Glutamatergic neuron (in vitro differentiated cells): ENCODE results near the gene CEMIP2. TPM values are rescaled to one million over a fixed set of nuclear protein-coding genes. Genes with fewer than 3 reads are reported as not detected.

Source experiments
- DNase-seq: peaks from one replicate; pipeline ENCODE4 v3.0.0; 2022
- H3K27ac Mint-ChIP-seq: one replicate; pipeline ENCODE4 v1.8.0; 2020; ENCODE audit warnings: mild to moderate bottlenecking, mixed read lengths, inconsistent platforms; ENCODE audit not compliant: unreplicated experiment
- H3K27me3 Mint-ChIP-seq: one replicate; pipeline ENCODE4 v1.8.0; 2020; ENCODE audit warnings: mild to moderate bottlenecking, moderate library complexity, mixed read lengths, inconsistent platforms; ENCODE audit not compliant: unreplicated experiment
- H3K36me3 Mint-ChIP-seq: one replicate; pipeline ENCODE4 v1.8.0; 2020; ENCODE audit warnings: mild to moderate bottlenecking, mixed read lengths, inconsistent platforms; ENCODE audit not compliant: unreplicated experiment
- H3K4me1 Mint-ChIP-seq: one replicate; pipeline ENCODE4 v1.8.0; 2020; ENCODE audit warnings: mild to moderate bottlenecking, low read depth, mixed read lengths, inconsistent platforms; ENCODE audit not compliant: unreplicated experiment
- H3K4me3 Mint-ChIP-seq: one replicate; pipeline ENCODE4 v1.8.0; 2020; ENCODE audit warnings: mild to moderate bottlenecking, mixed read lengths, inconsistent platforms; ENCODE audit not compliant: unreplicated experiment
- H3K9me3 Mint-ChIP-seq: one replicate; pipeline ENCODE4 v1.8.0; 2020; ENCODE audit warnings: mild to moderate bottlenecking, moderate library complexity, mixed read lengths, inconsistent platforms; ENCODE audit not compliant: unreplicated experiment
- CTCF ChIP-seq: fragments of 200-600 bp; sonication (generic); IDR thresholded peaks from one replicate; pipeline ENCODE4 v1.5.0; 2021; ENCODE audit not compliant: partially characterized antibody, unreplicated experiment
- total RNA-seq: library from RNA; stranded (reverse); fragmentation: NEBNext Ultra II Directional; extraction: Animal tissue kit (Norgen Biotek cat#: 25700); gene quantifications from one replicate; pipeline ENCODE4 v1.2.1, GENCODE V29; 2021; ENCODE audit not compliant: unreplicated experiment

CEMIP2 gene
- total RNA-seq, 1 donor from 2014 or later, result 122 TPM

- Mint-ChIP-seq H3K9me3 (no peaks in the 10 kb centered on the region), H3K4me3 (no peak overlapping the region), H3K27me3 (no peaks in the 10 kb centered on the region), H3K4me1 (peaks cover 3% of the 10 kb centered on the region), H3K27ac (no peak overlapping the region), H3K36me3 (no peaks in the 10 kb centered on the region)
- no peak for TF ChIP-seq CTCF
- no peak for DNase-seq
These were observed 84.6 kb downstream of the CEMIP2 start for GRCh38 chr9:71683598-71684235.

DNA sequence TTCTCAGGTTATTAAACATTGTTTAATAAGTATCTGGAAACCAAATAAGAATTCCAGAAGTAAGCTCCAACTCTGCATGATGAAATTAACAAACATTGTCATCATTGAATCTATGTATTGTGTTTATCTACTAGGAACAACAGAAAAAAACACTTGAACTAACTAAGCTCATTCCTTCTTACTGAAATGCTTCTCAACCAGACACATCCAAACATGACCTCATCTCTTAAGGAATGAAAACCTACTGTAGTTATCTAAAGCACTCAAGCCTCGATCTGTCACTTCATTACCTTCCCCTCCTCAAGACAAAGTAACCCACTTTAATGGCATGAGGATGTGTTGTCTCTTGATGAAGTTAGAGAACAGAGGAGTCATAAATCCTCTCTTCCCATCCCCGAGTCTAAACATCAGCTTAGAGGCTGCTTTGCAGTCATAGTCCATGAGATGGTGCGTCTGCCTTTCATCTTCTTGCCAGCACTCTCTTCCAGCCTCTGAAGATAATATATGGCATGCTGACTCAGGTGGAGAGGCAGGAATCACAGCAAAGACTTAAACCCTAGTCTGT, 86.5 kb downstream of the CEMIP2 start:
- H3K27ac Mint-ChIP-seq, result no peak overlapping the region

DNA sequence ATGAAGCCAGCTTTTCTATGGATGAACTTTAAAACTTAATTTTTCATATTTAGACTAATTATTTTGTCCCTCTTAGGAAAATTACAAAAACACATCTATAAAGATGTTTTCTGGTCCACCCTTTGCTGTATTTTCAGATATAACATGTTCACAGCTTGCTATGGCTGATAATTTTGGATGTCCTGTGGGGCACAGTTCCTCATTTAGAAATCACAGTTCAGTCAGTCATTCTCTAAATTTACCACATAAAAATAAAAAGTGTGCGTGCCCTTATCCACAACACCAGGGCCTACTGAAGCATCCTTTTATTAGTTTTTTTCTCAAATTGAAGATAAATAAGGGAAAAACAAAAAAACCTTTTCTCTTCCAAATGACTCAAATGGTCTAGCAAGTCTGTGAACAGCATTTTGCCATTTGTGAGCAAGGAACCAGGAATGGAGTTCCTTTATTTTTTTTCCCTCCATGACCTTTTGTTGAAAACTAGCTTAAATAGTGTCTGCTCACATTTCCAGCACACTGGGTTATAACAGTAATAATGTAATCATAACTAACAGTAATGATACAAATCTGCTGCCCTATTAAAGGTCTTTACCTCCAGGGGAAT, 87.1 kb downstream of the CEMIP2 start:
- no peak overlapping the region for H3K27ac Mint-ChIP-seq
- peaks cover 4% of the 10 kb centered on the region for H3K27me3 Mint-ChIP-seq
- no peaks in the 10 kb centered on the region for H3K9me3 Mint-ChIP-seq

More for the DNA sequence above, 86.5 kb downstream of the CEMIP2 start:
- Mint-ChIP-seq H3K27me3 (peaks cover 4% of the 10 kb centered on the region), H3K4me1 (peaks cover 3% of the 10 kb centered on the region), H3K36me3 (peaks cover 1% of the 10 kb centered on the region), H3K4me3 (no peak overlapping the region), H3K9me3 (no peaks in the 10 kb centered on the region)
- no peak for TF ChIP-seq CTCF
- no peak for DNase-seq

DNA sequence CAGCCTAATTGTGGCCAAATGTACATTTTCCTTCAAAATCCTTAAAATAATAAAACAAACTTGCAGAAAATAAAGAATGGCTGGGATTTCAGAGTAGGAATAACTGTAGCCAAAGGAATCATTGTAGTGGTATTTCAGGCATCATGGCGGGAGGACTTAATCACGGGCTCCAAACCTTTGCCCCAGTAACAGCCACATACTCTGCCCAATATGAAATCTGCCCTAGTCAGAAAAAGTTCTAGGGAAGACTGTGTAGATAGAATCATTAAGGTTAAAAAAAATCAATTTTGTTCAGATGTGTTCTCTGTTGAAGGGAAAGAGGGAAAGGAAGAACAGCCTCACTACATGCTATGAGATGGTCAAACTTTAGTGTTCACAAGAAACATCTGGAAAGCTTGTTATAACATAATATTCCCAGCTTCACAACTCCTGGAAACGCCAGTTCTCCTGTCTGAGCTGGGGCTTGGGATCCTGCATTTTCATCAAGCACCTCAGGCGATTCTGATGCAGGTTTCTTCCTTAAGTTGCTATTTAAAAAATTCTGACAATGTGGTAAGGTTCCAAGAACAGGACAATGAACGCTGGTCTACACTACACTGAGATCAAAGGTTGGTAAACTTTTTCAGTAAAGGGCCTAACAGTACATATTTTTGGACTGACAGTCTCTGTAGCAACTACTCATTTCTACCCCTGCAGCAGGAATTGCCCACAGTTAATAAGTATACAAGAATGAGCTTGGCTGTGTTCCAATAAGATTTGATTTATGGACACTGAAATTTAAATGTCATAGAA, 87.9 kb downstream of the CEMIP2 start:
- Mint-ChIP-seq H3K4me3 (no peak overlapping the region), H3K4me1 (peaks cover 3% of the 10 kb centered on the region), H3K36me3 (peaks cover 8% of the 10 kb centered on the region), H3K9me3 (no peaks in the 10 kb centered on the region), H3K27me3 (peaks cover 4% of the 10 kb centered on the region), H3K27ac (no peak overlapping the region)
- no peak for TF ChIP-seq CTCF
- DNase-seq, result no peak

More for the DNA sequence above, 87.1 kb downstream of the CEMIP2 start:
- Mint-ChIP-seq H3K4me3 (no peak overlapping the region), H3K36me3 (peaks cover 7% of the 10 kb centered on the region), H3K4me1 (peaks cover 3% of the 10 kb centered on the region)
- no peak for TF ChIP-seq CTCF
- DNase-seq, result no peak
